DMS153 (cell line): ENCODE results near the gene ABHD16B.
"Not testable (repeated sequence)": the region's sequence is repeated elsewhere in the genome, so short reads cannot be mapped to it uniquely, and the experiment has no call there.

ENCODE experiments used
- DNase-seq: peaks from one replicate; lab custom pipeline; 2025; lab: John Stamatoyannopoulos, UW

ABHD16B gene

GRCh38 chr20:63855363-63856097, 5.8 kb upstream of the ABHD16B start:
- DNase-seq: no peak

- DNase-seq: no peak
Measured at GRCh38 chr20:63856098-63856511, 5.2 kb upstream of the ABHD16B start.

- DNase-seq: no peak
Measured at GRCh38 chr20:63857764-63858392, 3.4 kb upstream of the ABHD16B start.

- no peak for DNase-seq
Measured at GRCh38 chr20:63858393-63859165, 2.7 kb upstream of the ABHD16B start.

- no peak for DNase-seq
Measured at GRCh38 chr20:63859166-63859699, 2.1 kb upstream of the ABHD16B start.

GRCh38 chr20:63860325-63861051, 810 bp upstream of the ABHD16B start:
- no peak for DNase-seq

- no peak for DNase-seq
Measured at GRCh38 chr20:63861981-63862901, 943 bp downstream of the ABHD16B start.

GRCh38 chr20:63863021-63863797, 1.9 kb downstream of the ABHD16B start:
- no peak for DNase-seq

- DNase-seq: peak; percentile 77
Measured at GRCh38 chr20:63863798-63864544, 2.7 kb downstream of the ABHD16B start.

GRCh38 chr20:63864545-63864977, 3.3 kb downstream of the ABHD16B start:
- no peak for DNase-seq

- peak; percentile 99 for DNase-seq
Measured at GRCh38 chr20:63864978-63865640, 3.8 kb downstream of the ABHD16B start, which contains the start of gene TPD52L2. Gene TPD52L2, plus strand, starts transcription at chr20:63865270. Its CDS starts 96 bp downstream, at chr20:63865366.

- DNase-seq: not testable (repeated sequence)
Measured at GRCh38 chr20:63867042-63867441, 5.7 kb downstream of the ABHD16B start.

- no peak for DNase-seq
Measured at GRCh38 chr20:63868264-63868663, 7.0 kb downstream of the ABHD16B start.

GRCh38 chr20:63873477-63873971, 12.2 kb downstream of the ABHD16B start:
- no peak for DNase-seq

- DNase-seq: not testable (repeated sequence)
Measured at GRCh38 chr20:63874241-63874640, 12.9 kb downstream of the ABHD16B start.

GRCh38 chr20:63876489-63877036, 15.3 kb downstream of the ABHD16B start:
- no peak for DNase-seq

- DNase-seq: no peak
Measured at GRCh38 chr20:63877755-63878470, 16.6 kb downstream of the ABHD16B start.
